ENCODE data around the gene KCNQ1.

The KCNQ1 gene

DNA sequence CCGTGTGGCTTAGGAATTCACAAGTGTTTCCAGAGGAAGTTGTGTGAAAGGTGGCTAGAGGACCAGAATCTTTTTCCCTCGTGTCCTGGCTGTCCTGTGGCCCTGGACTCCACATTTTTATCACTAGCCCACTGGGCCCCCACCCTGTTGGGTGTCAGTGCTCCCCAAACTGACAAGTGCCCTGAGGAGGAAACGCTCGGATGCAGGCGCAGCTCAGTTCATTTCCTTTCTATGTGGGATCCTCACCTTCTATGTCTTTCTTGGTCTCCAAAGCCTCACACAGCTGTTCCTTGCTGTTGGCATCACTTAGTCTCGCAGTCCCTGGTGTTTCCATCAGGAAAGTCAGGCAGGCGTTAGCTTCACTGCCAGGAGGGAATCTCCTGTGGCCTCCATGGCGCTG, 323.0 kb downstream of the KCNQ1 start:
- no peak for DNase-seq (ENCODE audit: low read depth)

GRCh38 chr11:2768471-2769408, 323.9 kb downstream of the KCNQ1 start:
- peak; percentile 9 for DNase-seq (ENCODE audit: low read depth)

DNA sequence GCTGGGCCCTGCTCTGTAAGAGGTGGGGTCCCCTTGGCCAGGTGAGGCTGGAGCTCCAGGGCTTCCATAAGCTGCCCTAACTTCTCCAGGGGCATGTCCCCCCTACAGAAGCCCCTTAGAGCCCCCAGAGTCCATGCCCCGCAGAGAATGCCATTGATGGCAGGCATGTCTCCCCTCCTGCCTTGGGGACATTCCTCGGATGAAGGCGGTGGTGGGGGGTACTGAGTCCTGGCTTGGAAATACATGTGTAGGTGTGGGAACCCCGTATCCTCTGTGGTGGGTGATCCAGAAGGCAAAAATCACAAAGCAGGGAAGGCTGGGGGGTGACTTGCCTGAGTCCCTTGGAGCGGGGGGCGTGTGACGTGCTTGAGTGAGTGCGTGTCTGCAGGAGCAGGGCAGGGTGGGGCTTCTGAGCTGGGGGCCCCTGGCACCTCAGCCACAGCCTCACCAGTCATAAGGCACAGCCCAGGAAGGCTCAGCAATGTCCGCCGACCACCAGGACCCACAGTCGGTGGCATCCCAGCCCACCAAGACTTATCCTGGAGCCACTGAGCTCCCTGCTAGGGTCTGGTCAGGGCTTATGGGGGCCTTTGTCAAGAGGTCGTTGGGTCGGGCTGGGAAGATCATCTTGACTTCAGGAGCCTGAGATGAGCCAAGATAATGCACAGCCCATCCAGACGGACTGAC, 324.7 kb downstream of the KCNQ1 start:
- no peak for DNase-seq (ENCODE audit: low read depth)

- no peak for DNase-seq (ENCODE audit: low read depth)
Measured at GRCh38 chr11:2770096-2770751, 325.4 kb downstream of the KCNQ1 start.

- DNase-seq (ENCODE audit: low read depth), result no peak
Measured at GRCh38 chr11:2770761-2771301, 326.0 kb downstream of the KCNQ1 start.

DNA sequence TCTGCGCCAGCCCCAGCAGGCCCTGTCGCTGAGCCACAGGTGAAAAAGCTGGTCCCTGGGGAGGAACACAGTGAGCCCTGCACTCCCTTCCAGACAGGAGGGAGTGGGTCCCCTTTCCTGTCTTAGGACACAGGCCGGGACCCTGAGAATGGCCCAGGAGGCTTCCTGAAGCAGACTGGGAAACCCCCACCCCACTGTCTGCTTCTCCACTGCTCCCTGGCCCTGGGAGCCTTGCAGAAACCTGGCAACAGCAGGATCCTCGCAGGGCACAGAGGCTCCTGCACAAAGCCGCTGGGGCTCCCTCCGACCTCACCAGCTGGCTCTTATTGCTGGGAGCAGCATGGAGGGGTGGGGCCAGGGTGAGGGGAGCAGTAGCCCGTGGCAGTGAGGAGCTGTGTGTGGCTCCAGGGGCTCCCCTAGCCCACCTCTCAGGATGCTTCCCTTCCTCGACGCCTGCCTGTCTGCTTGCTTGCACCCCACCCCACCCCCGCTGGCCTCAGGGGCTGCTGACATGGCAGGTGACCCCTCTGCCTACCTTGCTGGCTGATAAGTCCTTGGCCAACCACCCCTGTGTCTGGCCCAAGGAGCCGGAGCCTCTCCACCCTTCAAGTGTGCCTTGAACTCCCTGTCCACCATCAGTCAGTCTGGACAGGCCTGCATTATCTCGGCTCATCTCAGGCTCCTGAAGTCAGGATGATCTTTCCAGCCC, 327.1 kb downstream of the KCNQ1 start:
- no peak for DNase-seq (ENCODE audit: low read depth)

GRCh38 chr11:2772544-2773031, 327.8 kb downstream of the KCNQ1 start:
- DNase-seq (ENCODE audit: low read depth), result peak; percentile 5

DNA sequence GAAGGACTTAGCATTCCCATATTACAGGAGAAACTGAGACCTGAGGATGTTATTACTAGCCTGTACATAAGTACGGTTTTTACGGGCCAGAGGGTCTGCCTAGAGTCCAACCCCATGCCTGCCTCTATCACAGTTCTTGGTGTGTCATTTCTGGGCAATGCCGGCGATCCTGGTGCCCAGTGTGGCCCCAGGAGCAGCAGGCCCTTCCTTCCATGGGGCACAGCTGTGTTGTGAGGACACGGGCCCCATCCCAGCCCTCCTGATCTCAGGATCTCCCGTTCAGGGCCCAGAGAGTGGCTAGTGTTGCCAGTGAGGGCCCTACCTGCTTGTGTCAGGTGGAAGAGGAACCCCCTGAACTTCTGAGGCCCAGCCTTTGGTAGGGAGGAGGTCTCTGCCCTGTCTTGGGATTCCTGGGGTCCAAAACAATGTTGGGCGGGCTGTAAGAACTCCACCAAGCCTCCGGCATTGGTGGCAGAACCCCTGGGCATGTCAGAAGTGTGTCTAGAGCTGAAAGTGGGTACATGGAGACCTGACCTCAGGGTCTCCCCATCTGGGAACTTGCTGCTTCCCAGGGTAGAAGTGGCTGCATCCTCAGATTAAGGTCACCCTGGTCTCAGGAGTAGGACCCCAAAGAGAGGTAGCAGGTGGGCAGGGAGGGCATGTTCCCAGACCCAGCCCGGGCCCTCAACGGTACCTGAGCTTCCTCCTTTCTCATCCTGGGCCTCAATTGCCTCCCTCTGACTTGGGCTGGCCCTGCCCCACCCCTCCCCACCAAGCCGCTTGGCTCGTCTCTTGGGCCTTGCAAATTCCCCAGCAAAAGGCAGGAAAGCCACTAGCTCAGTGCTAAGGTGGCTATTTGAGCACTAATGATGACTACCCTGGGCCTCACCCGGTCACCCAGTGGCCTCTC, 329.6 kb downstream of the KCNQ1 start:
- no peak for DNase-seq (ENCODE audit: low read depth)

- no peak for DNase-seq (ENCODE audit: low read depth)
Measured at GRCh38 chr11:2775083-2775625, 330.3 kb downstream of the KCNQ1 start.

- DNase-seq (ENCODE audit: low read depth), result no peak
Measured at GRCh38 chr11:2775626-2776350, 331.0 kb downstream of the KCNQ1 start.

GRCh38 chr11:2776351-2777061, 331.7 kb downstream of the KCNQ1 start:
- no peak for DNase-seq (ENCODE audit: low read depth)

GRCh38 chr11:2777386-2777785, 332.6 kb downstream of the KCNQ1 start:
- DNase-seq (ENCODE audit: low read depth), result no peak

DNA sequence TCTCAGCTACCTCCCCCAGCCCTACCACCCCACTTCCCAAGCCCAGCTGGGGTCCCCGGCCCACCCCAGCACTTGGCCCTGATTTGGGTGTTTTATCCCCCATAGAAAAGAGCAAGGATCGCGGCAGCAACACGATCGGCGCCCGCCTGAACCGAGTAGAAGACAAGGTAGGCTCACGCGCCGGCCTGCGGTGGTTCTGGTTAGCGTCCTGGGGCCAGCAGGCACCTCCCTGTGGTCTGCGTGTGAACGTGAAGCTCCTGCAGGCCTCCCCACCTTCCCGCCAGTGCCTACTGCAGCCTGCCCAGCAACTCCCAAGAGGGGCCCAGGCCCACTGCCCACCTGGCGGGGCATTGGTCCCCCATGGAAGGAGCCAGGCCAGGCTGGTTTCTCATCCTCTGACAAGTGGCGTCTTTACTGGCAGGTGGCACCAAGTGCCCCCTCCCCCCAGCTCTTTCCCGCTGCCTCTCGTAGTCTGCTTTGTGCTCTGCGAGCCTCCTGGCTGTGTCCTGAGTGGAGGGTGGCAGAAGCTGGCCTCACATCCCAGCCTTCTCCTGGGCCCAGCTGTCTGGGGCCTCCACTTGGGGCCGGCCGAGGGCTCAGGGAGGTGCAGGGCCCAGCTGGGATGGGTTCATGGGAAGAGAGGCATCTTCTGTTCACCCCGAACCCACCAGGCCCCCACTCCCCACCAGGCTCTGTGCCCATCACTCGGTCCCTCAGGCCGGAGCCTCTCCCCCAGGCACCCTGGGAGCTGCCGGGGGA, 333.2 kb downstream of the KCNQ1 start:
- DNase-seq (ENCODE audit: low read depth), result no peak

- DNase-seq (ENCODE audit: low read depth), result no peak
Measured at GRCh38 chr11:2778630-2779498, 334.1 kb downstream of the KCNQ1 start.

GRCh38 chr11:2779499-2779980, 334.7 kb downstream of the KCNQ1 start:
- DNase-seq (ENCODE audit: low read depth), result no peak

- no peak for DNase-seq (ENCODE audit: low read depth)
Measured at GRCh38 chr11:2779981-2780849, 335.4 kb downstream of the KCNQ1 start.
